COR-L47 (cell line): ENCODE results near the gene SEMA5B.

Source experiments
- DNase-seq: peaks from one replicate; lab custom pipeline; 2025; lab: John Stamatoyannopoulos, UW

Gene SEMA5B

DNA sequence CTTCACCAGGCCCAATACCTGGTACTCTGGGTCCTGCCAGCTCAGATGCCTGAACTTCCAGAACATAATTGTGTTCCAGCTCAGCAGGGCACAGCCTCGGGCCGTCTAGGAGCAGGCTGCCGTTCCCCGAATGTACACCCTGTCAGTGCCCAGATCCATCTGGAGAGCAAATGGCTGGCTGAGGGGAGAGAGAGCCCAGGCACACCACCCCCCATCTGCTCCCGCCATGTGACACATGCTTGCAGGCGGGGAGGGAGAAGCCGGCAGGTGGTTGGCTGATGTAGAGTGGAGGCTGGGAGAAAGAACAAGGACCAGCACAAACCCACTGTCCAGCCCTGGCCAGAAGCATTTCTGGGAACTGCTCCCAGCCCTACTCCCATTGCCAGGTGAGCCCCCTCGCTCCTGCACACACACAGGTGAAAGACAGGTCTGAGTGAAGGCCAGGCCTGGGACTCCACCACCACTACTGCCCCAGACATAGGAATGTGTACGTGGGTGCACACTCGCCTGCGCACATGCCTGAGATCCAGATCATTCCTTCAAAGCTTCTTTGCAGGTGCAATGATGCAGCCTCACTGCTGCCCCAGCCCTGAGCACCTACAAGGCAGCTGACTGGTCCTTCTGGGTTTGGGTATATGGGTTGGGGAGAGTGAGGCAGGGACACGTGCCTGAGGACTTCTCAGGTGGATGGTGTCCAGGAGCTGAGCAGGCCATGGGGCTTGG, 53.5 kb downstream of the SEMA5B start:
- DNase-seq: no peak

- DNase-seq: no peak
Measured at GRCh38 chr3:122972141-122972540, 55.4 kb downstream of the SEMA5B start.

DNA sequence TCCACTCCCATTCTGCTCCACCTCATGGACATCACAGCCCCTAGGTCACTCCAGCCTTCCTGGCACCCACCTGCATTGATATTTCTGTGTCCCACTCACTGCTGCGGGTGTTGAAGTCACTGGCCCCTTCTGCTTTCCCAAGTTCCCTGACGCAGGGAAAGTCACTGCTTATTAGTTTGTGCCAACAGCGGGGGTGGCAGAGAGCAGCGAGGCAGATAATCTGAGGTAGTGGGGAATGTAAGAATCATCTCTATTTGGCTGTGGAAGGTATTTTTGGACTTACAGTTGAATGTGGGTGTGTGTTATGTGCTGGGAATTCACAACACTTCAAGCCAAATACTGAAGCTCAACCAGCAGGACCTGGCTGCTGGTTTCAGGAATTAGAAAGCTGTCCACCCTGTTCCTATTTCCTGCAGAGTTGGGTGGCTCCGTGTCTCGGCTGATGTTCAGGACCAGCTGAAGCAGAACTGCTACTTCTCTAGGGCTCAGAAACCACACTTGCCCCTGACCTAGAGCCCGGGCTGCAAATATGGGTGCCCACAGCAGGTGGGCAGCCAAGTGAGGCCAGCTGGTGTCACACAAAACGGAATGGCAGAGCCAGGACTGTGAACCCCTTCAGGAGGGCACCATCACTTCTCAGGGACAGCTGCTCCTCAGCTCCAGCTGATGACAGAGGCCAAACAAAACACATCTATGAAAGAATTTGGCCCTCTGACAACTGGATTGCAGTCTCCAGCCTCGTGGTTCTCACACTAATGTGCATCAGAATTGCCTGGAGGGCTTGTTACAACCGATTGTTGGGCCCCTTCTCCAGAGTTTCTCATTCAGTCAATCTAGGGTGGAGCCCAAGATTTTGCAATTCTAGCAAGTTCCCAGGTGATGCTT, 57.7 kb downstream of the SEMA5B start:
- DNase-seq: no peak

DNA sequence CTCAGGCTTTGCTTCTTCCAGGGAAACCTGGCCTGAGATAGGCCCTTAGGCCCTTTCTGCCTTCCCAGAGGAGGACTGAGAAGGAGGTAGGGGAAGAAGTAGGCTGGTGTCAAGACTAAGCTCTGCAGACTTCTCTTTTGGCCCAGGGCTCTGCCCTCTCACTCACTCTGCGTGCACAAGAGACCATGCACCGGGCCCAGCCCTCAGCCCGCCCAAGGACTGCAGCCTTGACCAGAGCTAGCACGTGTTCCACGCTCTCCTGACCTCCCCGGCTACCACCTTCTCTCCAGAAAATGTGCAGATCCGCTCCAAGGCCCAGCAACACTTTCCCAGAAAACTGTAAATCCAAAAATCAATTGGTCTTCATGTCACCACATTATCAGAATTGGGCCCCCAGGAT, 59.8 kb downstream of the SEMA5B start:
- DNase-seq: no peak

DNA sequence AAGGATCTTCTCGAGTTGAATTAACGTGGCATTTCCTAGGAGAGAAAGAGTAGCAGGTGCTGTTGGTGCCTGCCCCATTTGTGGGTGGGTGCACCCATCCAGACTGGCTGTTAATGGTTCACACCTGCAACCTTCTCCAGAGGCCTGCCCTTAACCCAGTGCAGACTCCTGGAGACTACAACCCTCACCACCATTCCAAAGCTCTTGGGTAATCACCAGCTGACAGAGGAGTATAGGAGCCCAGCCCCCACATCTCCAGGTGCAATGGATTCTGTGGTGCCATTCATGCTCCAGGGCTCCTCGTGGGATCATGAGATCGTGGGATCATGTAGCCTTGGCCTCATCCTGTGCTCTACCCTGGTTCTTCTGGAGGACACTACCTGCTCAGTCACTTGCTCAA, 60.2 kb downstream of the SEMA5B start:
- DNase-seq: no peak

DNA sequence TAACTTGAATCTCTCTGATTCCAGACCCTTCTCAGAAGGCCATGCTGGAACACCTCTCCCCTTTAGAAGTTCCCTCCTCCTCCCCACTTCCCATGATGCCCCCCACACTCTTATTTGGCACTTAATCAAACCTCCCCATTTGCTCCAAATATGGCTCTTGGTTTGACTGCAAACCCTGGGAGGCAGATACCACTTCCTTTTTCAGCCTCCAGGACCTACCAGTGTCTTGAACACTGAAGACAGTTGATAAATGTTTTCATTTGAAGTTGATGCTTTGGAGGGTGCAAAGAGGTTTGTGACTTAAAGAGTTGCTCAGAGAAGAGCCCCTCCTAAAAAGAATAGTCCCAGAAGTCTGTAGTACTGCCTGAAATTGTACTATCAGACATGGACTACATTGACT, 61.5 kb downstream of the SEMA5B start:
- no peak for DNase-seq

DNA sequence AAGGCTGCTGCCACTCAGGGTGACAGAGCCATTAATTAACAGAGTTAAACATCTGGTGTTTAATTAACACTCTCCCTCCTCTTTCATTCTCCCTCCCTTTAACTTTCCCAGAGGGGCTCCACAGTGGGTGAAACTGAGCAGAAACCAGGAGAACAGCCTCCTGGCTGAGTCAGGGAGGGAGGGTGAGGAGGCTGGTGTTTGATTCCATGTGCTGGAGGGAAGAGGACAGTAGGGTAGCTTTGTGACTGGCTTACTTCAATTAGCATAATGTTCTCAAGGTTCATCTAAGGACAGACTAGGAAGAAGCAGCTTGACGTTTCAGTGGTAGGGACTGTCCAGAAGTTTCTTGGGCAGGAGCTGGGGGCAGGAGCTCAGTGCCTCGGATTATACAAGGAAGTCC, 62.8 kb downstream of the SEMA5B start:
- DNase-seq: no peak

DNA sequence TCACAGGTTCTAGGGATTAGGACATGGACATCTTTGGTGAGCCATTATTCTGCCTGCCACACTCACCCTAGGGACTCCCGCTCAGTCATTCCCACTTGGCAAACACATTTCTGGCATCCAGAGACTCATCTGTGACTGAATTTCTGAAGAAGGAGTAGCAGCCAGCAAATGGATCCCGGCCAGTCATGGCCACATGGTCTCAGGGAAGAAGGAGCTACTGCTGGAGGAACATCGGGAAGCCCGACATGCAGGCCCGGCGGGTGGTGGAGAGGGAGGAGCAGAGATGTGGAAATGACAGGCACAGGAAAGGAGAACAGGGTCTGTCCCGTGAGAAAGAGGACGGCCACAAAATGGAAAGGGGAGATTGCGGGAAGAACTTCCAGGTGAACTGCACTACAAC, 65.4 kb downstream of the SEMA5B start:
- no peak for DNase-seq

GRCh38 chr3:122961146-122961545, 66.4 kb downstream of the SEMA5B start:
- no peak for DNase-seq

DNA sequence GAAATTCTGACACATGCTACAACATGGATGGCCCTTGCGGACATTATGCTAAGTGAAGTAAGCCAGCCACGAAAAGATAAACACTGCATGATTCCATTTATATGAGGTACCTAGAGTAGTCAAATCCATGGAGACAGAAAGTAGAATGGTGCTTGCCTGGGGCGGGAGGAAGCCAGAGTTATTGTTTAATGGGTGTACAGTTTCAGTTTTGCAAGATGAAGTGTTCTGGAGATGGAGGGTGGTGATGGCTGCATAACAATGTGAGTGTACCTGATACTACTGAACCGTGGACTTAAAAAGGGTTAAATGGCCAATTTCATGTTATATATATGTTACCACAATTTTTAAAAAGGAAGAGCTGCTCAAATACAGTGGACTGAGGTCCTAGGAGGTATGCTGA, 66.9 kb downstream of the SEMA5B start:
- no peak for DNase-seq

DNA sequence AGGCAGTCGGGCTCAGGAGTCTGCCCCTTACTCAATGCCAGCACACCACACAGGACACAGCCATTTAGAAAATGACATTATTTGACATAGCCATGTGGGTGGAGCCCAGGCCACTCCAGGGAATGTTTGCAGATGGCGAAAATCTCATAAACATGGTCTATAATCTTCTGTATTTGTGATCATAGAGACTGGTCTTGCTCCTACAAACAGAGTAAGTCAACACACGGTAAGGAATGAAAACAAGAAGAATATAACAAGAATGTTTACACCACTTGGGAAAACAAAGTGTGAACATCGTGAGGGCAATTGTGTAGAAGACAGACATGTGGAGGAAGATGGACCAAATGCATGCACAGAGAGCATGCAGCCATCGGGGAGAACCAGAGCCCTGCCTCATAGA, 68.2 kb downstream of the SEMA5B start:
- no peak for DNase-seq

- no peak for DNase-seq
Measured at GRCh38 chr3:122957707-122958689, 69.6 kb downstream of the SEMA5B start.

DNA sequence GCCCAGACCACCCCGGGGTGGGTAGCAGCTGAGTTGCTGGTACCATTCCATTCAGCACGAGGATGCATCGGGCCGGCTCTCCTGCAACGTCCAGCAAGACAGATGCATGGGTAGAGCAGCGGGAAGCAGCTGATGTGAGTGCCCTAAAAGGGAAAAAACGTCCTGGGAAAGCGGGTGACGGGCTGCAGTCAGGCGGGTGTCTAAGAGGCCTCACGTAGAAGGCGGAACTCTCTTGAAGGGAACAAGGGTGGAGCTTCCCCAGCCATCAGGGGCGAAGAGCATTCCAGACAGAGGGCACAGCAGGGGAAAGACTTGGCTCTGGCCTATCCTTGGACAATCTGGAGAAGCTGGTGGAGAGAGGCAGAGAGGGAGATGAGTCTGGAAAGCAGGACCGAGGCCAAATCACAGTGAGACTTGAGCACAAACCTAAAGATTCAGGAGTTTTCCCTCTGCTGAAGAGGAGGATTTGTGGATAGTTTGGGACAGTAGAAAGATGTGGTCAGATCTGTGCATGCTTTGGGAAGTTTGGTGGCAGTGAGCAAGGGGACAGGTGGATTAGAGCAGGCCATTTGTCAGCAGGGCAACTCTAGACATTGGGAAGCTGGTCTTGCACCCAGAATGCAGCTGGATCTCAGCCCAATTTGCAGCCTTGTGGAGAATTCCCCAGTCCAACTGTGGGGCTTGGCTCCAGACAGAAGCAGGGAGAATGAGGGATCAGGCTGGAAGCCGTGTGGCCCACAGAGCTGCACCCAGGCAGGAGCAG, 70.7 kb downstream of the SEMA5B start:
- DNase-seq: no peak

DNA sequence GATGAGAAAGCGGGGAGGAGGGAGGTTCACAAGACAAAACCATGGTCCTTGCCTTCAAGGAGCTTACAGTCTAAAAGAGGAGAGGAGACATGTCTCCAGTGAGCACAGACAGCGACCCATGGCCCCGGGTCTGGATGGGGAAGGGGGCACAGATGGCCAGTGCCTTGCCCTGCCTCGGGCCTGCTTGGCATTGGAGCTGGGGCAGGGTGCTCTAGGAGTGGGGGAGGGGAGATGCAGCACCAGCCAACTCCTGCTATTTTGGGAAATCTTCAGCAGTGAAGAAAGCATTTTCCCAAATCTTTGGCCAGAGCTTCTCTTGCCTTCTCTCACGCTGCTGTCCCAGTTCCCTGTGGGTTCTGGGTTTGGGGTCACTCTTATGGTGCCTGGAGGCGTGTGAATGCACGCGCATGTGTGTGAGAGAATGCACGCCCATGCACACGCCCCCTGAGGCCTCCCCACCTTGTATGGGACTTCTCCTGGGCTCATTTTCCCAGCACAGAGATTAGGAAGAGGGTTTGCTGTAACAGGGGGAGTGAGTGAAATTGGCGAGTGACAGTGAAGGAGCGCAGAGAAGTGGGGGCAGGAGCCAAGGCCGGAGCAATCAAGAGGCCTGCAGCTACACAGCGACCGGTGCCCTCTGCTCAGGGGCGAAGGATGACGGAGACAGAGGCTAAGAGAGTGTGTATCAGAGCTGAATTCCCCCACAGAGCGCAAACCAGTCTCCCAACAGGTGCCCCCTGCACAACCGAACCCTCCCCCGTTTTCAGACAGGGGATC, 71.5 kb downstream of the SEMA5B start:
- DNase-seq: no peak

DNA sequence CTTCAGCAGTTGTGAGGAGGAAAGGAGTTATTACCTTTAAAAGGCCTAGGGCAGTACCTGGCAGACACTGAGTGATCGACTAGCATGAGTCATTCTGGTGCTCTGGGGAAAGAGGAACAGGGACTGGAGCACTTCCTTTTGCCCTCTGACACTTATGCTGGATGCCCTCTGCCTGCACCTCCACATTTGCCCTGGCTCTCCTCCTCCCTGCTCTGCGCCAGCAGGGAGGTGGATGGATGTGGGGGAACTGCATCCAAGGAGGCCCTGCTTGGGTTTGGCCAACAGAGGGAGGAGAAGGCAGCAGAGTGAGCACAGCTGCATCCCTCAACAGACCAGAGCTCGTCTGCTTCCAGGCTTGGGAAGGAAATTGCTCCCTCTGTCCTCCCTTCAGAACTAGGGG, 75.0 kb downstream of the SEMA5B start:
- DNase-seq: no peak

GRCh38 chr3:122948408-122948807, 79.2 kb downstream of the SEMA5B start:
- peak; percentile 44 for DNase-seq

- no peak for DNase-seq
Measured at GRCh38 chr3:122947738-122948137, 79.8 kb downstream of the SEMA5B start.

DNA sequence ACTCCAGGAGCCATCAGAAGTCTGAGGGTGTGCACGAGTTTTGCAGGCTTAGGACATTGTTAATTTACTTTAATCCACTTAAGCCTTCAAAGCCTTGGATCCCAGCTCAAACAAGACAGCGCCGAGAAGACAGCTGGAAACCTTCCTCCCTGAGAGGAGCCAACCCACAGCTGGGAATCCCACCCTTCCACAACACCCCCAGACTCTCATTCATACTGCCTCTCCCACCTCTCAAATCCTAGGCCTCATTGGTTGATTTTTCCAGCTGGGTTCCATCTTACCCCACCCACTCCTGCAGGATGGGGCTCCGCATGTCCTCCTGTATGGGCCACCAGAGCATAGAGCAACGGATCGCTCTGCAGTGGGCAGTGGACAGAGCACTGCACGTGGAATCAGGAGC, 80.4 kb downstream of the SEMA5B start:
- no peak for DNase-seq

GRCh38 chr3:122946185-122946584, 81.4 kb downstream of the SEMA5B start:
- no peak for DNase-seq

DNA sequence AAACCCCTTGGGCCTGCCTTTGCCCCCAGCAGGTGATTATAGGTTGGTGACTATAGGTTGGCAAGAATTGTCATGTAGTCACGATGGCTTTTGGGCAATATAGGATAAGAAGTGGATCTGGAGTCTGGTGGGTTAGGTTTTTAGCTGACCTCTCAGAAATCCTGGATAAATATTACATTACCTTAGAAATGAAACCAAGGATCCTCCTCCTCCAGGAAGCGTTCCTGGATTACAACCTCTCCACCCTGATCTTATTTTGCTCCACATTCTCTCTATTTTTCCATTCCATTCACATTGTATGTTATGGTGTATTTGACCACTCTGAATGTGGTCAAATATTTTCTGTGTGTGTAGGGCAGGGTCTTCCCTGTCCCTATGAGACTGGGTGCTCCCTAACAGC, 82.3 kb downstream of the SEMA5B start:
- DNase-seq: no peak

- DNase-seq: no peak
Measured at GRCh38 chr3:122944671-122945161, 82.8 kb downstream of the SEMA5B start.
